ENCODE data around the gene PDZD7.

Gene PDZD7

DNA sequence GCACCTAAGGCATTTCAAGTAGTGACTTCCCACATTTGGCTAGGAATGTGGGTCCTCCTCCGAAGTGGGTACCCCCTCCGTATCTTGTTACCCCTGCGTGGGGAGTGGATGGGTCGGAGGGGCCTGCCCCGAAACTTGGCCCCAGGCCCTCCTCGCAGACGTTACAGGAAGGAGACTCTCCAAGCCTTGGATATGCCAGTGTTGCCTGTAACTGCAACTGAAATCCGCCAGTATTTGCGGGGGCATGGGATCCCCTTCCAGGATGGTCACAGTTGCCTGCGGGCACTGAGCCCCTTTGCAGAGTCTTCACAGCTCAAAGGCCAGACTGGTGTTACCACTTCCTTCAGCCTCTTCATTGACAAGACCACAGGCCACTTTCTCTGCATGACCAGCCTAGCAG, 42.8 kb downstream of the PDZD7 start:
- Histone ChIP-seq H2BK5ac (ENCODE audit: low read length) (no peak overlapping the region), H3K4ac (ENCODE audit: low read depth, low read length) (no peak overlapping the region), H3K23ac (ENCODE audit: low read length) (no peak overlapping the region), H4K8ac (ENCODE audit: low read depth, low read length) (no peak overlapping the region), H2AK5ac (ENCODE audit: low read length) (peak overlapping the region; percentile 99), H3K79me1 (ENCODE audit: low read length) (peaks cover 27% of the 10 kb centered on the region), H3K9ac (ENCODE audit: low read length) (peak overlapping the region; percentile 100), H3K36me3 (ENCODE audit: control insufficient read depth, insufficient read depth, low read length) (peaks cover 13% of the 10 kb centered on the region), H3K4me2 (ENCODE audit: low read length) (peak overlapping the region; percentile 96), H3K4me1 (ENCODE audit: control insufficient read depth, low read depth, low read length) (peaks cover 6% of the 10 kb centered on the region), H3K79me2 (ENCODE audit: control insufficient read depth, insufficient read depth, low read length) (peaks cover 36% of the 10 kb centered on the region), H3K27ac (ENCODE audit: low read depth, low read length) (no peak overlapping the region), H3K56ac (ENCODE audit: low read length) (peak overlapping the region; percentile 100), H3K4me3 (ENCODE audit: low read length) (peak overlapping the region; percentile 100), H3K18ac (ENCODE audit: low read length) (no peak overlapping the region), H4K5ac (ENCODE audit: low read length) (no peak overlapping the region), H2BK120ac (ENCODE audit: low read depth, low read length) (no peak overlapping the region), H3K27me3 (ENCODE audit: insufficient read depth, low read length, poor library complexity) (no peaks in the 10 kb centered on the region), H2BK15ac (replicated peaks; ENCODE audit: low read depth) (no peak overlapping the region)
- no CpG with 5 or more reads among the region's 10 CpGs for WGBS (ENCODE audit: extremely low coverage, insufficient coverage, low lambda C conversion rate)
- no peak for DNase-seq

GRCh38 chr10:100987685-100988049, 43.3 kb downstream of the PDZD7 start:
- Histone ChIP-seq H3K4ac (ENCODE audit: low read depth, low read length) (peak overlapping the region; percentile 24), H3K4me3 (ENCODE audit: low read length) (peak overlapping the region; percentile 100), H2BK120ac (ENCODE audit: low read depth, low read length) (no peak overlapping the region), H3K9ac (ENCODE audit: low read length) (peak overlapping the region; percentile 100), H3K36me3 (ENCODE audit: control insufficient read depth, insufficient read depth, low read length) (peaks cover 11% of the 10 kb centered on the region), H3K56ac (ENCODE audit: low read length) (peak overlapping the region; percentile 100), H3K18ac (ENCODE audit: low read length) (no peak overlapping the region), H2BK5ac (ENCODE audit: low read length) (no peak overlapping the region), H3K4me2 (ENCODE audit: low read length) (peak overlapping the region; percentile 96), H3K4me1 (ENCODE audit: control insufficient read depth, low read depth, low read length) (peaks cover 6% of the 10 kb centered on the region), H3K27me3 (ENCODE audit: insufficient read depth, low read length, poor library complexity) (no peaks in the 10 kb centered on the region), H2AK5ac (ENCODE audit: low read length) (peak overlapping the region; percentile 99), H3K79me1 (ENCODE audit: low read length) (peaks cover 27% of the 10 kb centered on the region), H4K8ac (ENCODE audit: low read depth, low read length) (no peak overlapping the region), H3K23ac (ENCODE audit: low read length) (peak overlapping the region; percentile 66), H2BK15ac (replicated peaks; ENCODE audit: low read depth) (no peak overlapping the region), H3K27ac (ENCODE audit: low read depth, low read length) (no peak overlapping the region), H3K79me2 (ENCODE audit: control insufficient read depth, insufficient read depth, low read length) (peaks cover 36% of the 10 kb centered on the region), H4K5ac (ENCODE audit: low read length) (no peak overlapping the region)
- no peak for DNase-seq
- no CpG with 5 or more reads among the region's 15 CpGs for WGBS (ENCODE audit: extremely low coverage, insufficient coverage, low lambda C conversion rate)

- Histone ChIP-seq H3K27ac (ENCODE audit: low read depth, low read length) (peak within 1 kb of the TSS; percentile 90), H4K8ac (ENCODE audit: low read depth, low read length) (no peak within 1 kb of the TSS), H3K4ac (ENCODE audit: low read depth, low read length) (peak within 1 kb of the TSS; percentile 24), H3K56ac (ENCODE audit: low read length) (peak within 1 kb of the TSS; percentile 100), H3K36me3 (ENCODE audit: control insufficient read depth, insufficient read depth, low read length) (peaks cover 11% of the 10 kb centered on the region), H3K27me3 (ENCODE audit: insufficient read depth, low read length, poor library complexity) (no peaks in the 10 kb centered on the region), H3K4me3 (ENCODE audit: low read length) (peak within 1 kb of the TSS; percentile 100), H2AK5ac (ENCODE audit: low read length) (peak within 1 kb of the TSS; percentile 99), H3K4me1 (ENCODE audit: control insufficient read depth, low read depth, low read length) (peaks cover 6% of the 10 kb centered on the region), H3K9ac (ENCODE audit: low read length) (peak within 1 kb of the TSS; percentile 100), H3K79me2 (ENCODE audit: control insufficient read depth, insufficient read depth, low read length) (peaks cover 36% of the 10 kb centered on the region), H2BK15ac (replicated peaks; ENCODE audit: low read depth) (no peak within 1 kb of the TSS), H3K79me1 (ENCODE audit: low read length) (peaks cover 27% of the 10 kb centered on the region), H3K4me2 (ENCODE audit: low read length) (peak within 1 kb of the TSS; percentile 99), H2BK5ac (ENCODE audit: low read length) (peak within 1 kb of the TSS; percentile 91), H2BK120ac (ENCODE audit: low read depth, low read length) (no peak within 1 kb of the TSS), H3K18ac (ENCODE audit: low read length) (peak within 1 kb of the TSS; percentile 16), H3K23ac (ENCODE audit: low read length) (peak within 1 kb of the TSS; percentile 80), H4K5ac (ENCODE audit: low read length) (no peak within 1 kb of the TSS)
- DNase-seq, result peak; percentile 92
- WGBS (ENCODE audit: extremely low coverage, insufficient coverage, low lambda C conversion rate), result no CpG with 5 or more reads among the region's 75 CpGs
Observed at GRCh38 chr10:100986952-100987684, 43.8 kb downstream of the PDZD7 start, which contains the start of the genes MRPL43 and TWNK. Gene MRPL43, minus strand, starts transcription at chr10:100987497. Its CDS starts 54 bp downstream, at chr10:100987443. Gene TWNK, plus strand, starts transcription at chr10:100987543. Its CDS starts 668 bp downstream, at chr10:100988211.

GRCh38 chr10:100986623-100986951, 44.3 kb downstream of the PDZD7 start:
- Histone ChIP-seq H4K5ac (ENCODE audit: low read length) (no peak overlapping the region), H3K27ac (ENCODE audit: low read depth, low read length) (no peak overlapping the region), H4K8ac (ENCODE audit: low read depth, low read length) (no peak overlapping the region), H3K9ac (ENCODE audit: low read length) (peak overlapping the region; percentile 100), H3K4me1 (ENCODE audit: control insufficient read depth, low read depth, low read length) (peaks cover 6% of the 10 kb centered on the region), H3K56ac (ENCODE audit: low read length) (peak overlapping the region; percentile 100), H2BK5ac (ENCODE audit: low read length) (no peak overlapping the region), H3K4me2 (ENCODE audit: low read length) (peak overlapping the region; percentile 99), H3K36me3 (ENCODE audit: control insufficient read depth, insufficient read depth, low read length) (peaks cover 11% of the 10 kb centered on the region), H2AK5ac (ENCODE audit: low read length) (peak overlapping the region; percentile 82), H3K23ac (ENCODE audit: low read length) (peak overlapping the region; percentile 80), H3K79me1 (ENCODE audit: low read length) (peaks cover 27% of the 10 kb centered on the region), H2BK15ac (replicated peaks; ENCODE audit: low read depth) (no peak overlapping the region), H3K27me3 (ENCODE audit: insufficient read depth, low read length, poor library complexity) (no peaks in the 10 kb centered on the region), H2BK120ac (ENCODE audit: low read depth, low read length) (no peak overlapping the region), H3K18ac (ENCODE audit: low read length) (no peak overlapping the region), H3K79me2 (ENCODE audit: control insufficient read depth, insufficient read depth, low read length) (peaks cover 36% of the 10 kb centered on the region), H3K4me3 (ENCODE audit: low read length) (peak overlapping the region; percentile 100), H3K4ac (ENCODE audit: low read depth, low read length) (no peak overlapping the region)
- no CpG with 5 or more reads among the region's 17 CpGs for WGBS (ENCODE audit: extremely low coverage, insufficient coverage, low lambda C conversion rate)
- no peak for DNase-seq

DNA sequence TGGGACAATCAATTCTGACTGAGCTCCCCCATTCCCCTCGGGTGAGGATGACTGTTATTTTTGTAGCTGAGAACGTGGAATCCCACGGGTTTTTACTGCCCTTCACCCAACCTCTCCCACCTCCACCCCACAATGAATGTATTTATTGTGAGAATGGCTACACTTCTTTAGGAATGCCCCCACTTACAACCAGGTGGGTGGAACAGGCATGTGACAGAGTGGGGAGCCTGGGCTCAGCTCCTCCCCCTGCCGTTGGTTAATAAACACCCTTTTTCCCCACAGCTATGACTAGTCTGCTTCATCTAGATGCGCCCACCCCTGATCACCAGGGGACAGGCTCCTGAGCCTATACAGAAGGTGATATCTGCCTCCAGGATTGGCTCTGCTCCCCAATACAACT, 45.6 kb downstream of the PDZD7 start:
- no peak overlapping the region for H3K4me2 ChIP-seq (ENCODE audit: low read length)
- H3K56ac ChIP-seq (ENCODE audit: low read length), result no peak overlapping the region
- no peak overlapping the region for H2BK5ac ChIP-seq (ENCODE audit: low read length)
- H3K27ac ChIP-seq (ENCODE audit: low read depth, low read length), result no peak overlapping the region
- no peak overlapping the region for H4K8ac ChIP-seq (ENCODE audit: low read depth, low read length)
- peaks cover 34% of the 10 kb centered on the region for H3K79me2 ChIP-seq (ENCODE audit: control insufficient read depth, insufficient read depth, low read length)
- no peak overlapping the region for H3K23ac ChIP-seq (ENCODE audit: low read length)
- H2BK15ac ChIP-seq (replicated peaks; ENCODE audit: low read depth), result no peak overlapping the region
- no peak overlapping the region for H2AK5ac ChIP-seq (ENCODE audit: low read length)
- no CpG with 5 or more reads among the region's 5 CpGs for WGBS (ENCODE audit: extremely low coverage, insufficient coverage, low lambda C conversion rate)
- DNase-seq, result no peak
- peaks cover 6% of the 10 kb centered on the region for H3K4me1 ChIP-seq (ENCODE audit: control insufficient read depth, low read depth, low read length)
- no peak overlapping the region for H3K4me3 ChIP-seq (ENCODE audit: low read length)
- no peak overlapping the region for H4K5ac ChIP-seq (ENCODE audit: low read length)
- H3K4ac ChIP-seq (ENCODE audit: low read depth, low read length), result no peak overlapping the region
- H2BK120ac ChIP-seq (ENCODE audit: low read depth, low read length), result no peak overlapping the region
- no peak overlapping the region for H3K9ac ChIP-seq (ENCODE audit: low read length)
- H3K18ac ChIP-seq (ENCODE audit: low read length), result no peak overlapping the region
- no peaks in the 10 kb centered on the region for H3K27me3 ChIP-seq (ENCODE audit: insufficient read depth, low read length, poor library complexity)
- peaks cover 25% of the 10 kb centered on the region for H3K79me1 ChIP-seq (ENCODE audit: low read length)
- peaks cover under 1% of the 10 kb centered on the region for H3K36me3 ChIP-seq (ENCODE audit: control insufficient read depth, insufficient read depth, low read length)
